ENCODE measurements around the gene PPDPF.

- TF ChIP-seq CTCF (IDR thresholded peaks at IDR 0.05) (no peak), POLR2A (IDR thresholded peaks at IDR 0.05) (no peak)
Measured at GRCh38 chr20:63499338-63499969, 21.1 kb upstream of the PPDPF start.
